HG03175 (cell line): ENCODE measurements around the gene FAM90A1.
"Not testable (repeated sequence)": the region's sequence is repeated elsewhere in the genome, so short reads cannot be mapped to it uniquely, and the experiment has no call there.

Experiments
- ATAC-seq: cut with Tn5 transposase; IDR thresholded peaks from one replicate; pipeline ENCODE4 v1.9.1; 2021; ENCODE audit warnings: mild to moderate bottlenecking, moderate library complexity; ENCODE audit not compliant: unreplicated experiment

FAM90A1 gene

DNA sequence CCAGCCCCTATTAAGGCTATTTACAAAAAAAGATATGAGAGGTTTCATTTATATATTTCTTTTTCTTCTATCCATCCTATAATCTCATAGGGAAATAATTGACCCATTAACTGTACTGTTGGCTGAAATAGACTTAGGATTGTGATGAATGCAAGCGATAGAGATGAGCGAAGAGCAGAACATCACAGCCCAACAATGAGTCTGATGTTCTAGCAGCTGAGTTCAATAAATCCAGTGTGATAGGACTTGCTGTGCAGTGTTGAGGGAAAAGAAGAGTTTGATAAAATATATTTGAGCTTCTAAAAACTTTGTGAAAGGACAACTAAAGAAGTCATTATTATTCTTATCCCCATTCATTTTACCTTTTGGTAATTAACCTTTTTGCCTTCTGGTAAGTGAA is 54.5 kb downstream of the FAM90A1 start:
- ATAC-seq: not testable (repeated sequence)
